Effector memory CD8-positive, alpha-beta T cell (primary cell): ENCODE results near the gene SYT8.
A peak's percentile ranks its signal among the peaks of the same experiment; 100 is the strongest.

Experiments
- ATAC-seq: fragments of 150-1000 bp; cut with Tn5 transposase; replicated peaks from 2 replicates; pipeline ENCODE4 v1.10.0; 2021; ENCODE audit warnings: mild to moderate bottlenecking, moderate library complexity
- DNase-seq, 3 experiments: peaks; one replicate each; pipeline ENCODE4 v3.0.0; 2021
- H3K27ac Mint-ChIP-seq, 2 donors: one replicate each; pipeline ENCODE4 v1.8.0; 2022; ENCODE audit warnings: mild to moderate bottlenecking in 2 of 2, mixed read lengths in 2 of 2, moderate library complexity in 2 of 2
- H3K27me3 Mint-ChIP-seq, 2 donors: one replicate each; pipeline ENCODE4 v1.8.0; 2022; ENCODE audit warnings: mixed read lengths in 2 of 2
- H3K36me3 Mint-ChIP-seq: one replicate; pipeline ENCODE4 v1.8.0; 2022; ENCODE audit warnings: mild to moderate bottlenecking, moderate library complexity, mixed read lengths; ENCODE audit not compliant: insufficient read depth
- H3K4me1 Mint-ChIP-seq, 2 donors: one replicate each; pipeline ENCODE4 v1.8.0; 2022; ENCODE audit warnings: low read depth in 2 of 2, mixed read lengths in 2 of 2
- H3K4me3 Mint-ChIP-seq, 2 donors: one replicate each; pipeline ENCODE4 v1.8.0; 2022; ENCODE audit warnings: mild to moderate bottlenecking in 2 of 2, mixed read lengths in 2 of 2, moderate library complexity in 2 of 2
- H3K9me3 Mint-ChIP-seq, 2 donors: one replicate each; pipeline ENCODE4 v1.8.0; 2022; ENCODE audit warnings: mixed read lengths in 2 of 2

The SYT8 gene

GRCh38 chr11:1830322-1831223 is 4.2 kb upstream of the SYT8 start:
- DNase-seq: no peak
- no peak for ATAC-seq
- H3K4me1 Mint-ChIP-seq: peaks cover 0 to 6% of the 10 kb centered on the region in 2 donors
- peaks cover 5% of the 10 kb centered on the region for H3K36me3 Mint-ChIP-seq
- H3K9me3 Mint-ChIP-seq: no peaks in the 10 kb centered on the region
- no peak overlapping the region for H3K27ac Mint-ChIP-seq
- peaks cover 11 to 78% of the 10 kb centered on the region in 2 donors for H3K27me3 Mint-ChIP-seq
- H3K4me3 Mint-ChIP-seq: no peak overlapping the region

DNA sequence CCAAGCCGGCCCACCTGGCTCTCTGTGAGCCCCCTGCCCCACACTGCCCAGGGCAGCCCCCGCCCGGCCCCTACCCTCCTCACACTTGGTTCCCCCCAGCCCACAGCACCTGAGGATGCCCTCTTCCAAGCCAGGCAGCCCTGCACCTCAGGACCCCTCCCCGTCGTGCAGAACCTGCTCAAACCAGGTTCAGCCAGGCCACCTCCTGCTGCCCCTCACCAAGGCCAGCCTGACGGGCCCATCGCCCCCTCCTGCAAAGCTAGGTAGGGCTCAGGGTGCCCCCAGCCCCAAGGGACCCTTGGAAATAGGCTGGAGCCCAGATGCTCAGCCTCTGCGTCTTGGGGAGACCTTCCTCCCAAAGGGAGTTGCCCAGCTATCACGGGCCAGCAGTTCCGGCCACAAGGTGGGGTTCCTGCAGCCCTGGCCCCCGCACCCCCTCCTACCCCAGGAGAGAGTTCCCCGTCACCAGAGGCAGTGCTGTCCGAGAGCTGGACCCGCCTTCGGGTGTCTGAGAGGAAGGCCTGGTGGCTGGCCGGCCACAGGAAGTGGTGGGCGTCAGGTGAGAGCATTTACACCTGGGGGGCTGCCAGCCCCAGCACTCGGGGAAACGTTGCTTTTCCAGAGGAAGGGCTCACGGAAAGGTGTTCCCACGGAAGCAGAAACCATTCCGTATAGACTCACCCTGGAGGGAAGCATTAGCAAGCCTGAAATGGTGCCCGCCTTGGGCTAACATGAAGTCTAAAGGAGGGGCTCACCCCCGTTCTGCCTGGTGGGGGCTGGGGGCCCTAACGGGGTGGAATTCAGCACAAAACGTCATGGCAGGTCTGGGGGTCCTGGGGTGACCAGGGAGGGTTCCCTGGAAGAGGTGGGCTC is 3.2 kb upstream of the SYT8 start:
- DNase-seq (no peak), ATAC-seq (no peak)
- peaks cover 11 to 76% of the 10 kb centered on the region in 2 donors for H3K27me3 Mint-ChIP-seq
- peaks cover 0 to 6% of the 10 kb centered on the region in 2 donors for H3K4me1 Mint-ChIP-seq
- H3K9me3 Mint-ChIP-seq: no peaks in the 10 kb centered on the region
- H3K36me3 Mint-ChIP-seq: peaks cover 5% of the 10 kb centered on the region
- no peak overlapping the region for H3K4me3 Mint-ChIP-seq
- H3K27ac Mint-ChIP-seq: no peak overlapping the region

DNA sequence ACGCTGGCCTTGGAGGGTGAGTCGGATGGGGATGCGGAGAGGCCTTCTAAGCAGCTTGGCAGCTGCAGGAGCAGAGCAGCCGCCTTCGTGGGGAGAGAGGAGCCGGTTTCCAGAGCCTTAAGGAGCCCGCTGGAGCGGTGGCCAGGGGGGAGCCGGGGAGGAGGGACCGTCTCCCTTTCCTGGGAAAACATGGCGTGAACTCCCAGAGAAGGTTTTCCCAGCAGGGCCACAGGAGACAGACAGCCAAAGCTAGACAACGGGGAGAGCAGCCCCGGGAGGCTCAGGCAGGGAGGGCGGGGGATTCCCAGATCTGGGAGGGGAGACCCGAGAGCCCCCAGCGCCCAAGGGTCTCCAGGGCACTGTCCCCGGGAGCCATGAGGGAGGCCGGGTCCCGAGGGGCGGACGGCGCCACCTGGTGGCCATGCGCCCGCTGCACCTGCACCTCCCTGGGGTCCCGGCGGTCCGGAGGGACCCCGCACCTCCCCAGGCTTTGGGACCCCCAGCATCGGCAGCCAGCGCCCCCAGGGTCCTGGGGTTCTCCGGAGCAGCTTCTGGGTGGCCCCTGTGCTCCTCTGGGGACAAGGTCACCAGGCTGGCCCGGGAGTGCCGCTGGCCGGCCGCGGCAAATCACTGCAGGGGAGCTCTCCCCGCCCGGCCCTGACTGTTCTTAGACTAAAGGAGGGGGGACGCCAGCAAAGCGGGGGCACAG is 2.4 kb upstream of the SYT8 start:
- Mint-ChIP-seq H3K27me3 (peaks cover 11 to 68% of the 10 kb centered on the region in 2 donors), H3K4me3 (no peak overlapping the region), H3K27ac (no peak overlapping the region), H3K9me3 (no peaks in the 10 kb centered on the region), H3K36me3 (peaks cover 5% of the 10 kb centered on the region), H3K4me1 (peaks cover 0 to 6% of the 10 kb centered on the region in 2 donors)
- peak; percentile 86 for ATAC-seq
- DNase-seq: peak; percentile 67 to 75 (median 68)

GRCh38 chr11:1832920-1833295 is 1.9 kb upstream of the SYT8 start:
- peaks cover 6 to 63% of the 10 kb centered on the region in 2 donors for H3K27me3 Mint-ChIP-seq
- ATAC-seq: no peak
- peaks cover 0 to 10% of the 10 kb centered on the region in 2 donors for H3K4me1 Mint-ChIP-seq
- no peak overlapping the region for H3K4me3 Mint-ChIP-seq
- no peak overlapping the region for H3K27ac Mint-ChIP-seq
- no peaks in the 10 kb centered on the region for H3K9me3 Mint-ChIP-seq
- DNase-seq: no peak
- peaks cover 5% of the 10 kb centered on the region for H3K36me3 Mint-ChIP-seq

DNA sequence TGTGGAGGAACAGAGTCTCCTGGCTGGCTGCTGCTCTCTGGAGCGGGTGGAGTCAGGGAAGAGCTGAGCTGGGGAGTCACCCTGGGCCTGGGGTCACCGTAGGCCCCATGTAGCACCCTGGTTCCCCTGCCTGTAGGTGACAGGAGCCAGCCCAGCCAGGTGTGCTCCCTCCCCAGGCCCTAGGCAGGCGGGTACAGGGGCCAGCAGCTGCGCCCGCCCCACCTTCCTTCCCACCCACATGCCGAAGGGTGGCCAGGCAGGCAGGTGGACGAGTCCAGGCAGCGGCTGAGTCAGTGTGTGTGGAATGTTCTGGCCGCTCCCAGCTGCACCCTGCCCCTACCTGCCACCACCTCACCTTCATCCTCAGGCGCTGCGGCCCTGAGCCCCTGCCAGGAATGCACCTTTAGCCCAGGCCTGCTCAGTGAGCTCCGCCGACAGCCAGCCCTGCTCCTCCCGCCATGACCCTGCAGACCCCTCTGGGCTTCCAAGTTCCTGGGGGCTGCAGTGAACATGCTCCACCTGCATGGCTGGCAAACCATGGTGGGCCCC is 654 bp upstream of the SYT8 start:
- H3K36me3 Mint-ChIP-seq: peaks cover 5% of the 10 kb centered on the region
- peaks cover 6 to 51% of the 10 kb centered on the region in 2 donors for H3K27me3 Mint-ChIP-seq
- ATAC-seq (no peak), DNase-seq (no peak)
- H3K4me3 Mint-ChIP-seq: no peak overlapping the region
- H3K27ac Mint-ChIP-seq: peak overlapping the region in 1 of 2 donors; percentile 18
- H3K4me1 Mint-ChIP-seq: peaks cover 0 to 9% of the 10 kb centered on the region in 2 donors
- no peaks in the 10 kb centered on the region for H3K9me3 Mint-ChIP-seq

DNA sequence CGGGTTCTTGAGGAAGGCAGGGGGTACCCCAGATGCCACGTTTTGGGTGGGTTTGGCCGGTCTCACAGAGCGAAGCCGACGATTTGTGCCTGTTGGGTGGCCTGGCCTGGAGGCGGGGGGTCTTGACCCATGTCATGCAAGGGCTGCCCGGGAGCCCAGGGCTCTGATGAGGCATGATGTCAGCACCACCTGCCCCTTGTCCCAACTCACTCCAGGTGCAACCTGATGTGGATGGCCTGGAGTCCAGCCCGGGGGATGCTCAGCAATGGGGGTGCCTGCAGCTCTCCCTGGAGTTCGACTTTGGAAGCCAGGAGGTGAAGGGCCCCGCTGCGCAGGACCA is 851 bp downstream of the SYT8 start:
- no peak overlapping the region for H3K27ac Mint-ChIP-seq
- H3K27me3 Mint-ChIP-seq: peaks cover 6 to 36% of the 10 kb centered on the region in 2 donors
- peaks cover 6 to 14% of the 10 kb centered on the region in 2 donors for H3K4me1 Mint-ChIP-seq
- no peaks in the 10 kb centered on the region for H3K9me3 Mint-ChIP-seq
- DNase-seq: no peak
- H3K4me3 Mint-ChIP-seq: no peak overlapping the region
- H3K36me3 Mint-ChIP-seq: peaks cover 5% of the 10 kb centered on the region
- no peak for ATAC-seq

DNA sequence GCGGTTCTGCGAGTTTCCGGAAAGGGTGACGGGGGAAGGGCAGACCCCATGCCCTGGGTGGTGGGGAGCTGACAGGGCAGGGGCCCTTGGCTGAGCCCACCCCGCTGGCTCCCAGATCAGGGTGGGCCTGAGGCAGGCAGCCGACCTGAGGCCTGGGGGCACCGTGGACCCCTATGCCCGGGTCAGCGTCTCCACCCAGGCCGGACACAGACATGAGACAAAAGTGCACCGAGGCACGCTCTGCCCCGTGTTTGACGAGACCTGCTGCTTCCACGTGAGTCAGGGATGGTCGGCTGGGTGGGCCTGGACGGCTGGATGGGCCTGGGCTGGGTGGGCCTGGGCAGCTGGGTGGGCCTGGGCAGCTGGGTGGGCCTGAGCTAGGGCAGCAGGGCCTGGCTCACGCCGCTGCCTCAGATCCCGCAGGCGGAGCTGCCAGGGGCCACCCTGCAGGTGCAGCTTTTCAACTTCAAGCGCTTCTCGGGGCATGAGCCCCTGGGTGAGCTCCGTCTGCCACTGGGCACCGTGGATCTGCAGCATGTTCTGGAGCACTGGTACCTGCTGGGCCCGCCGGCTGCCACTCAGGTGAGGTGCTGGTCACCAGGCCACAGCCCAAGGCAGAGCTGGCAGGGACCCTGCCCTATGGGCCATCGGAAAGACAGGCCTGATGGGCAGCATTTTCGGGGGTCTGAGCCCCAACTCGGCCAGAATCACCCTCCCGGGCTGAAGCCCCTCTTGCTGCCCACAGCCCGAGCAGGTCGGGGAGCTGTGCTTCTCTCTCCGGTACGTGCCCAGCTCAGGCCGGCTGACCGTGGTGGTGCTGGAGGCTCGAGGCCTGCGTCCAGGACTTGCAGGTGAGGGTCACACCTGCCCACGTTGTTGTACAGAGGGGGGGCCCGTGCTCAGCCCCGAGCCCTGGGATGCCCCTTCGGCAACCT is 1.5 kb downstream of the SYT8 start:
- DNase-seq (no peak), ATAC-seq (no peak)
- peaks cover 5% of the 10 kb centered on the region for H3K36me3 Mint-ChIP-seq
- peaks cover 6 to 14% of the 10 kb centered on the region in 2 donors for H3K4me1 Mint-ChIP-seq
- no peak overlapping the region for H3K27ac Mint-ChIP-seq
- H3K27me3 Mint-ChIP-seq: peaks cover 6 to 31% of the 10 kb centered on the region in 2 donors
- H3K4me3 Mint-ChIP-seq: no peak overlapping the region
- no peaks in the 10 kb centered on the region for H3K9me3 Mint-ChIP-seq

- H3K4me3 Mint-ChIP-seq: peak overlapping the region in 1 of 2 donors; percentile 33
- H3K27me3 Mint-ChIP-seq: peaks cover 0 to 19% of the 10 kb centered on the region in 2 donors
- ATAC-seq: peak; percentile 97
- DNase-seq: peak; percentile 83 to 89 (median 87)
- no peaks in the 10 kb centered on the region for H3K9me3 Mint-ChIP-seq
- peaks cover 6 to 11% of the 10 kb centered on the region in 2 donors for H3K4me1 Mint-ChIP-seq
- H3K27ac Mint-ChIP-seq: no peak overlapping the region
- no peaks in the 10 kb centered on the region for H3K36me3 Mint-ChIP-seq
These were observed 2.6 kb downstream of the SYT8 start for GRCh38 chr11:1837171-1838076.

GRCh38 chr11:1838077-1838425 is 3.3 kb downstream of the SYT8 start:
- no peak for ATAC-seq
- Mint-ChIP-seq H3K27ac (no peak overlapping the region), H3K4me1 (peaks cover 10 to 11% of the 10 kb centered on the region in 2 donors), H3K9me3 (no peaks in the 10 kb centered on the region), H3K4me3 (peak overlapping the region in 1 of 2 donors; percentile 33), H3K27me3 (peaks cover 0 to 18% of the 10 kb centered on the region in 2 donors), H3K36me3 (no peaks in the 10 kb centered on the region)
- no peak for DNase-seq

DNA sequence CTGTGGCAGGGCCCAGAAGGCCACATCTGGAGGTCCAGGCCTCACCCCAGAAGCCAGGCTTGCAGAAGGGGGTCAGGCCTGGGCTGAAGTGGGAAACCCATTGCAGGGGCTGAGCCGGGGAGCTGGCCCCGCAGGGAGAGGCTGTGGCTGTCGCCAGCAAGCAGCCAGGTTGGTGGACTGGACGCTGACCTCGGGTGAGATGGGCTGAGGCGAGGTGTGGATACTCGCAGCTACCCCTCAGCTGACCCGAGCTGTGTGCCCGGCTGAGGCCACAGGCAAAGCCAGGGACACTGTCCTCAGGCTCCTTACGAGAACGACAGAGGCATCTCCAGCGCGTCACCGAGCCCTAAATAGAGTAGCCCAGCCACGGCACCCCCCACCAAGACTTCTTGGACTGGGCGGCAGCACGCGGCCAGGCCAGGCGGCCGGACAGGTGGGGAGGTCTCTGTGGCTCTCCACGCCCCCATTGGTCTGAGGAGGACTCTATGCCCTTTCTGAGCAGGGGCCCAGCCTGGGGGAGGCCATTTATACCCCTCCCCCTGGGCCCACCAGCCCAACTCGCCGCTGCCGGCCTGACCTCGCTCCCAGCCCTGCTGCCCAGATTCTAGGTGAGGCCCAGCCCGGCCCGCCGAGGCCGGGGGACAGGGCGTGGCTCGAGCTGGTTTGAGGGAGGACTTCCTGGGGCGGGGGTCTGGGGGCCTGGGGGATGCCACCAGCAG is 3.8 kb downstream of the SYT8 start, which contains the start of gene TNNI2:
Gene TNNI2 (plus strand): TSS at position 556 of the 719 bp plus-strand sequence. CDS start 716 bp downstream, outside the sequence.
- Mint-ChIP-seq H3K36me3 (no peaks in the 10 kb centered on the region), H3K27me3 (peaks cover 0 to 13% of the 10 kb centered on the region in 2 donors), H3K27ac (peak within 1 kb of the TSS; percentile 51 to 82), H3K4me3 (peak within 1 kb of the TSS; percentile 33 to 57), H3K9me3 (no peaks in the 10 kb centered on the region), H3K4me1 (peaks cover 15 to 16% of the 10 kb centered on the region in 2 donors)
- DNase-seq (no peak), ATAC-seq (no peak)
